BJ (cell line): ENCODE data around the gene HES1. TPM values are rescaled to one million over a fixed set of nuclear protein-coding genes. Genes with fewer than 3 reads are reported as not detected.

Experiments
- CTCF ChIA-PET: fragments of 350-600 bp; formaldehyde crosslinking; extraction: SDS; loops from one replicate; lab custom pipeline; 2021; ENCODE audit warnings: antibody characterized with exemption, inconsistent platforms; lab: Yijun Ruan, JAX
- POLR2A ChIA-PET: fragments of 300-600 bp; sonication (Branson Sonifier 250); formaldehyde crosslinking; extraction: SDS; loops from one replicate; lab custom pipeline; 2021; ENCODE audit warnings: antibody characterized with exemption; lab: Charles Lee
- DNase-seq: peaks from one replicate; pipeline ENCODE4 v3.0.0-alpha.2; 2011; ENCODE audit warnings: low read depth
- H3K27me3 ChIP-seq: 2 replicates; pipeline ENCODE4 v1.6.0; 2011; ENCODE audit warnings: low read length; ENCODE audit not compliant: control insufficient read depth, insufficient read depth
- H3K36me3 ChIP-seq: 2 replicates; pipeline ENCODE4 v1.5.1; 2011; ENCODE audit warnings: low read length; ENCODE audit not compliant: control insufficient read depth, insufficient read depth
- H3K4me3 ChIP-seq: 2 replicates; pipeline ENCODE4 v1.5.1; 2011; ENCODE audit warnings: low read depth, mild to moderate bottlenecking, control low read depth, low read length
- polyA plus RNA-seq: library from polyadenylated mRNA; depleted of rRNA; stranded (reverse); fragments of >200 nt; gene quantifications from 2 replicates; pipeline ENCODE4 v1.2.3, GENCODE V29; 2011
- TF ChIP-seq, protein P1 (sequence below): IDR thresholded peaks from 2 replicates; pipeline ENCODE4 v1.5.1; 2011; ENCODE audit warnings: low read depth, mild to moderate bottlenecking, control low read depth, inconsistent platforms, low read length, moderate library complexity; ENCODE audit not compliant: insufficient read depth

Gene HES1
- polyA plus RNA-seq, 1 experiment, result 16.2 TPM

DNA sequence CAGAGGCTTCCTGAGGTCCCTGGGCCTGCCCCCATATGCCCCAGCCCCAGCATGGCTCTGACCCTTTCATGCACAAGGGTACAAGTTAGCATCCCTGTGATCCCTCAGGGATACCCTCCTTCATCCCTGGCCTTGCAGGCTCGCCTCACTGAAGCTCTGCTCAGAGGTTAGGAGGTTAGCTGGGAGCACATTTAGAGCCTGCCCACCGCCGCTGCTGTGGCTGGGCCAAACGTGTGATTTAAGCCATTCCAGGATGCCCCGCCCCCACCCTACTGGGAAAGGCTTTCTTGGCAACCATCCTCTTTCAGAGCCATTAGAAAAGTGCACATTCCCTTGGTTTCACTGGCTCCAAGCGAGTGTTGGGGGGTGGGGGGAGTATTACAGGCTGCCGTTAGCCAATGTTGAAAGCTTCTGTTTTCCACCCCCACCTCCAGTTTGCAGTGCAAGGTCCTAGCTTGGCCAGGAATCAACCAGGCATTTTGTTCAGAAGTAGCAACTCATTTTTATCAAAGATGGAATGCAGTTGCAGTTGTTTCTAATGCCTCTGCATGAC is 6.3 kb upstream of the HES1 start:
- H3K27me3 ChIP-seq, result peaks cover 3% of the 10 kb centered on the region; the same call in 1 of the 2 replicates
- H3K36me3 ChIP-seq, result no peaks in the 10 kb centered on the region
- POLR2A ChIA-PET, result no interaction called here
- TF ChIP-seq, protein P1, sequence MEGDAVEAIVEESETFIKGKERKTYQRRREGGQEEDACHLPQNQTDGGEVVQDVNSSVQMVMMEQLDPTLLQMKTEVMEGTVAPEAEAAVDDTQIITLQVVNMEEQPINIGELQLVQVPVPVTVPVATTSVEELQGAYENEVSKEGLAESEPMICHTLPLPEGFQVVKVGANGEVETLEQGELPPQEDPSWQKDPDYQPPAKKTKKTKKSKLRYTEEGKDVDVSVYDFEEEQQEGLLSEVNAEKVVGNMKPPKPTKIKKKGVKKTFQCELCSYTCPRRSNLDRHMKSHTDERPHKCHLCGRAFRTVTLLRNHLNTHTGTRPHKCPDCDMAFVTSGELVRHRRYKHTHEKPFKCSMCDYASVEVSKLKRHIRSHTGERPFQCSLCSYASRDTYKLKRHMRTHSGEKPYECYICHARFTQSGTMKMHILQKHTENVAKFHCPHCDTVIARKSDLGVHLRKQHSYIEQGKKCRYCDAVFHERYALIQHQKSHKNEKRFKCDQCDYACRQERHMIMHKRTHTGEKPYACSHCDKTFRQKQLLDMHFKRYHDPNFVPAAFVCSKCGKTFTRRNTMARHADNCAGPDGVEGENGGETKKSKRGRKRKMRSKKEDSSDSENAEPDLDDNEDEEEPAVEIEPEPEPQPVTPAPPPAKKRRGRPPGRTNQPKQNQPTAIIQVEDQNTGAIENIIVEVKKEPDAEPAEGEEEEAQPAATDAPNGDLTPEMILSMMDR, result no peak
- CTCF ChIA-PET, result interaction anchor here (1.2 to 1.5 kb wide), 4 partner anchors 13 to 349 kb away, joined by 3 to 6 read pairs (median 4); no protein-coding TSS in a partner anchor
- no peak for DNase-seq
- no peak overlapping the region for H3K4me3 ChIP-seq

DNA sequence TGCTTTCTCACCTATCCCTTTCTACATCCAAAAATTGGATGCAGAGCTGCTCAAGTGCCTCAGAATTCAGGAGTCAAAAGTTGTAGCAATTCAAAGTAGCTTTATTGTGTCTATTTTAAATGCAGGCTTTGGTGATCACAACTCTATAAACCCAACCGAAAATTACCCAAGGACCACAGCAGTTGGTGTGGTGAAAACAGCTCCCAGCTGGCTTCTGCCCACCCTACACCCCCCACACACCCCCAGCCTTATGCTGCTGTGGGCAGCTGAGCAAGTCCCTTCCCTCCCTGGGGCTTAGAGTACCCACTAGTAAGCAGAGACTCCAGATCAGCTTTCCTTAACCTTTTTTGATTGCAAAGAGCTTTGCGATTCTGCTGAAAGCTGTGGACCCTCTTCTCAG is 5.8 kb upstream of the HES1 start:
- POLR2A ChIA-PET, result no interaction called here
- DNase-seq, result no peak
- TF ChIP-seq, protein P1, result no peak
- Histone ChIP-seq H3K4me3 (no peak overlapping the region), H3K27me3 (peaks cover 3% of the 10 kb centered on the region; the same call in 1 of the 2 replicates), H3K36me3 (no peaks in the 10 kb centered on the region)
- CTCF ChIA-PET, result interaction anchor here (0.9 to 1.5 kb wide), 5 partner anchors 25 to 350 kb away, joined by 3 to 6 read pairs (median 4); no protein-coding TSS in a partner anchor

DNA sequence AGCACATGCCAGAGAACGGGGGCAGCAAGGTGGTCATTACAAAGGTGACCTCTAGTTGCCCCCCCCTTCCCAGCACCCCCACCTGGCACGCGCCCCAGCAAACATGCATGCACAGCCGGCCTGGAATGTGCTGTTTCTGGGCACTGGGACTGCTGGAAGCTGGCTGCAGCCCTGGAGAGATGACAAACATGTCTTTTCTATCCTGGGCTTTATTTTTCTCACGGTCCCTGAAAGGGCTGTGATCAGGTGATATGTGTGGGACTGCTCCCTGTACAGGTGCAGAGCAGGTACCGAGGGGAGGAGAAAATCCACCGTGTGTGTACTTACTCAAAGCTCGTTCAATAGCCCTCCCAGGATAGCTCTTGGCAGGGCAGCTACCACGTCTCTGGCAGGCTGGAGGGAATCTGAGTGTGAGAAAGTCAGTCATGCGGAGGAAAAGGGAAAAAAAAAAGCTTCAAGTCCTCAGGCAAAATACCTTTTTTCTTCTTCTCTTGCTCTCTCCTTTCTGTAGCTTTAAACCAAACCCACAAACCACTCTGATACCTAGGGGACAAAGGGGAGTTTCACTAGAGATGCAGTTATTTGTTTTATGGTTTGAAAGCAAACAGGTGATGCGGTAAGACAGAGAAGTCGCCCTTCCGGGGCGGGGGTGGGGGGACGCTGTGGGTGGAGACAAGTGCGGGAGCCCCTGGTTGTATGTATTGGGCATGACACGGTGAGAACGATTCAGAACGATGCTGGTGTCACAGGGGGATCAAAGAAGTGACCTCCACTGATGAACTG is 5.0 kb upstream of the HES1 start:
- TF ChIP-seq, protein P1, result no peak
- CTCF ChIA-PET, result interaction anchor here (0.9 to 1.5 kb wide), 5 partner anchors 26 to 350 kb away, joined by 3 to 4 read pairs (median 4); no protein-coding TSS in a partner anchor
- Histone ChIP-seq H3K36me3 (no peaks in the 10 kb centered on the region), H3K27me3 (peaks cover 3% of the 10 kb centered on the region; the same call in 1 of the 2 replicates), H3K4me3 (no peak overlapping the region)
- DNase-seq, result no peak
- POLR2A ChIA-PET, result interaction anchor here (0.6 kb wide), 1 partner anchor 622 kb away, joined by 6 read pairs; no protein-coding TSS in a partner anchor

DNA sequence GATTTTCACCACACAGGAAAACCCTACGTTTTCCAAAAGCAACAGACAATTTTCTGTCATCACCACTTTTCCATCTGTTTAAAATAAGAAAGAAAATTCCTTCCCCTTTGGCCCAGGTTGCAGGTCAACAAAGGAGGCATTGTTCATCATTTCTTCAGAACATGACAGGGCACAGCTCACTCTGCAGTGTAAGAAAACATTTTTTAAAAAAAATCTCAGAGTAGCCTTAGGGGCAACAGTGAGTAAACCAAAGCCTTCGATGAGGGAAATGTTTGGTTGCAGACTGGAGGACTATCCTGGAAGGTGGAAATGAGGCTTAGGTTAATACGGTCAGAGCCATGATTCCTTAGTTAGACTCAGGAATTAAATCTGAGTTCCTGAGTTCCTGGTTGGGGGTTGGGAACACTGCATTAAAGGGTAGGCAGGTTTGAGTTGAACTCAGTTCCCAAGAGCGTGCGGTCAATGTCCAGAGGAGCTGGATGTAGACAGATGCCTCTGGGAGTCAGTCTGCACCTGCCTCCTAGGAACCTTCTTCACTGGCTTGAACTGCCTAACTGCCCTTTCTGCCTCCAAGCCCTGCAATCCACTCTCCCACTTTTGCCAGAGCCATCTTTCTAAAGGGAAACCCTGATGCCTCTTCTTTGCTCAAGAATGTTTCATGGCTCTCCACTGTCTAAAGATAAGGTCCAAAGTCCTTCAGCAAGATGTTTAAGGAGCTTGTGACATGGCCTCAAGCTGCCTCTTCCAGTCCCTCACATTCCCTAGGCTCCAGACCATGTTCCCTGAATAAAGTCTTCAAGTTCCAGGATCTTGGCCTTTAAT is 3.3 kb upstream of the HES1 start:
- Histone ChIP-seq H3K4me3 (no peak overlapping the region), H3K36me3 (no peaks in the 10 kb centered on the region), H3K27me3 (peaks cover 1% of the 10 kb centered on the region; the same call in 1 of the 2 replicates)
- ChIA-PET POLR2A (interaction anchor here (0.7 kb wide), 1 partner anchor 43 kb away, joined by 3 read pairs; no protein-coding TSS in a partner anchor), CTCF (interaction anchor here (0.6 to 1.4 kb wide), 2 partner anchors 183 to 1174 kb away, joined by 3 to 5 read pairs; no protein-coding TSS in a partner anchor)
- TF ChIP-seq, protein P1, result no peak
- no peak for DNase-seq
